H1 (cell line): ENCODE data around the gene RPP25L. TPM values are rescaled to one million over a fixed set of nuclear protein-coding genes. Genes with fewer than 3 reads are reported as not detected.

Experiments
- GTF2F1 ChIP-seq: IDR thresholded peaks from 2 replicates; pipeline ENCODE4 v1.6.1; 2012; ENCODE audit warnings: low read depth, low read length, improper control_type of control experiment, borderline replicate concordance
- polyA plus RNA-seq, 7 experiments: library from polyadenylated mRNA; depleted of rRNA in 3 of 7; stranded (reverse) in 5 of 7; unstranded in 2 of 7; fragments of >200 nt in 5 of 7; fragments of 200-250 nt in 2 of 7; gene quantifications; 1 replicate in 5 of 7; 2 replicates in 1 of 7; 4 replicates in 1 of 7; pipeline versions ENCODE4 v1.2.1 to v1.2.3, GENCODE V29; 2011 to 2013; ENCODE audit warnings: missing spikeins in 2 of 7, mixed read lengths in 2 of 7
- total RNA-seq: library from RNA; stranded (reverse); fragmentation: NEBNext Ultra II Directional; extraction: Animal tissue kit (Norgen Biotek cat#: 25700); gene quantifications from 2 replicates; pipeline ENCODE4 v1.2.1, GENCODE V29; 2021

RPP25L gene
- total and polyA plus RNA-seq, 2 of the 8 experiments (the other 6 are each of a cell fraction or from before 2014, with no cell fraction given), result 21.6 to 75.0 TPM

DNA sequence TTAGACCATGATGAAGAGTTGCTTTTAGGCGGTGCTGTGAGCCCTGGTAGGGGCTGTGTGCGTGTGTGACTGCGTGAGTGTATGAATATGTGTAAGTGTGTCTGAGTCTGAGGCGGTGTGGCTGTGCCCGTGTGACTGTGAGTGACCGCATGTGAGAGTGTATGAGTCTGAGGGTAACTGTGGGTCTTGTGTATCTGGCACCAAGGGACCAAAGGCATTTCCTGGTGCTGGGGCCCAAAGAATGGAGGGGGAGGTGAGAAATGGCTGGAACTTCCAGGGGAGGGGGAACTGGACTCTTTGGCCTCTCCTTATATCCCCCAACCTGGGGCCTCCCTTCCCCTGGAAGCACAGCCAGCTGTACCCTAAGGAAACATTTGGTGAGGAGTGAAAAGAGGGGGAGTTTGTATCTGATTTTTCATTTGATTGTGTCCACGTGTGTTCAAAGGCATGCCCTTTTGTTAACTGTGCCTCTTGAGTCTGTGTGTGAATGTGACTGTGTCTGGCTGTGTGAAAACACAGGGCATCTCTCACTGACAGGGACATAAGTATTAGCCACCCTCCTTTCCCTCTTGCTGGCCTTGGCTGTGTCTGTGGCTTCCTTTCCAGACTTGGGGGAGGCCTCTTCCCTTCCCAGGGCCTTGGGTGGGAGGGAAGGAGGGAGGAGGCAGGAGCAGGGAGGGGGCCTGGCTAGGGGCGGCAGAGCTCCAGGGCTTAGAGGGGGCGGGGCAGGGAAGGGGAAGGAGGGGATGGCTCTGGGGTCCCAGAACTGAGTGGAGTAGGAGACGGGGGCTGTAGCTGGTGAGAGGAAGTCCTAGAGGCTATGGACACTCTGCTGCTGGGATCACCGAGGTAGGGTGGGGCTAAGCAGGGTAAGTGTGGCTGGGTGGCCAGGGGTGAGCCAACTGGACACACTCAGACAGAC lies 41.5 kb upstream of the RPP25L start (continued):
- TF ChIP-seq GTF2F1, result no peak
- TF ChIP-seq, all 59 proteins: peak for 0
